Erythroblast (primary cell): ENCODE measurements around the gene SHF.

Experiments
- GATA1 ChIP-seq: IDR thresholded peaks from 2 replicates; pipeline ENCODE4 v1.6.1; 2011; ENCODE audit warnings: low read depth, mild to moderate bottlenecking, control low read depth, low read length, moderate library complexity
- POLR2A ChIP-seq: IDR thresholded peaks from 2 replicates; pipeline ENCODE4 v1.6.1; 2011; ENCODE audit warnings: mild to moderate bottlenecking, low read length

GRCh38 chr15:45121706-45122417, 65.9 kb downstream of the SHF start:
- TF ChIP-seq POLR2A: no peak
- no peak for TF ChIP-seq GATA1
